Effector memory CD8-positive, alpha-beta T cell (primary cell): ENCODE measurements around the gene AGFG2.
"Not testable (repeated sequence)": the region's sequence is repeated elsewhere in the genome, so short reads cannot be mapped to it uniquely, and the experiment has no call there.

ENCODE experiments used
- ATAC-seq: fragments of 150-1000 bp; cut with Tn5 transposase; replicated peaks from 2 replicates; pipeline ENCODE4 v1.10.0; 2021; ENCODE audit warnings: mild to moderate bottlenecking, moderate library complexity
- DNase-seq, 3 experiments: peaks; one replicate each; pipeline ENCODE4 v3.0.0; 2021
- H3K27ac Mint-ChIP-seq, 2 donors: one replicate each; pipeline ENCODE4 v1.8.0; 2022; ENCODE audit warnings: mild to moderate bottlenecking in 2 of 2, mixed read lengths in 2 of 2, moderate library complexity in 2 of 2
- H3K27me3 Mint-ChIP-seq, 2 donors: one replicate each; pipeline ENCODE4 v1.8.0; 2022; ENCODE audit warnings: mixed read lengths in 2 of 2
- H3K36me3 Mint-ChIP-seq: one replicate; pipeline ENCODE4 v1.8.0; 2022; ENCODE audit warnings: mild to moderate bottlenecking, moderate library complexity, mixed read lengths; ENCODE audit not compliant: insufficient read depth
- H3K4me1 Mint-ChIP-seq, 2 donors: one replicate each; pipeline ENCODE4 v1.8.0; 2022; ENCODE audit warnings: low read depth in 2 of 2, mixed read lengths in 2 of 2
- H3K4me3 Mint-ChIP-seq, 2 donors: one replicate each; pipeline ENCODE4 v1.8.0; 2022; ENCODE audit warnings: mild to moderate bottlenecking in 2 of 2, mixed read lengths in 2 of 2, moderate library complexity in 2 of 2
- H3K9me3 Mint-ChIP-seq, 2 donors: one replicate each; pipeline ENCODE4 v1.8.0; 2022; ENCODE audit warnings: mixed read lengths in 2 of 2

AGFG2 gene

GRCh38 chr7:100532165-100533022 lies 6.6 kb upstream of the AGFG2 start:
- no peak for ATAC-seq
- no peaks in the 10 kb centered on the region for H3K9me3 Mint-ChIP-seq
- H3K27ac Mint-ChIP-seq: no peak overlapping the region
- DNase-seq: no peak
- H3K4me3 Mint-ChIP-seq: no peak overlapping the region
- no peaks in the 10 kb centered on the region for H3K27me3 Mint-ChIP-seq
- H3K36me3 Mint-ChIP-seq: no peaks in the 10 kb centered on the region
- no peaks in the 10 kb centered on the region for H3K4me1 Mint-ChIP-seq

GRCh38 chr7:100535982-100536381 lies 3.0 kb upstream of the AGFG2 start:
- not testable (repeated sequence) for H3K9me3 Mint-ChIP-seq, H3K36me3 Mint-ChIP-seq, ATAC-seq, H3K27me3 Mint-ChIP-seq, H3K27ac Mint-ChIP-seq, DNase-seq, H3K4me3 Mint-ChIP-seq
- H3K4me1 Mint-ChIP-seq: peaks cover 17 to 18% of the 10 kb centered on the region in 2 donors

- ATAC-seq, H3K4me3 Mint-ChIP-seq, H3K36me3 Mint-ChIP-seq, H3K27ac Mint-ChIP-seq, H3K27me3 Mint-ChIP-seq, H3K9me3 Mint-ChIP-seq, DNase-seq: not testable (repeated sequence)
- H3K4me1 Mint-ChIP-seq: peaks cover 24 to 25% of the 10 kb centered on the region in 2 donors
Observed at GRCh38 chr7:100536695-100537094, 2.3 kb upstream of the AGFG2 start.

GRCh38 chr7:100538348-100538653 lies 702 bp upstream of the AGFG2 start:
- DNase-seq (no peak), ATAC-seq (no peak)
- Mint-ChIP-seq H3K4me3 (peak overlapping the region; percentile 91 to 92), H3K4me1 (peaks cover 38% of the 10 kb centered on the region in 2 donors), H3K27ac (peak overlapping the region; percentile 58 to 82), H3K27me3 (no peaks in the 10 kb centered on the region), H3K9me3 (no peaks in the 10 kb centered on the region), H3K36me3 (peaks cover 9% of the 10 kb centered on the region)

- Mint-ChIP-seq H3K36me3 (peaks cover 9% of the 10 kb centered on the region), H3K27me3 (no peaks in the 10 kb centered on the region), H3K4me3 (peak overlapping the region; percentile 91 to 92), H3K4me1 (peaks cover 50% of the 10 kb centered on the region in 2 donors), H3K27ac (peak overlapping the region; percentile 58 to 82), H3K9me3 (no peaks in the 10 kb centered on the region)
- ATAC-seq (no peak), DNase-seq (no peak)
Observed at GRCh38 chr7:100539436-100540006, 518 bp downstream of the AGFG2 start.

GRCh38 chr7:100540073-100540723 lies 1.2 kb downstream of the AGFG2 start:
- H3K27me3 Mint-ChIP-seq: no peaks in the 10 kb centered on the region
- ATAC-seq (no peak), DNase-seq (no peak)
- H3K4me1 Mint-ChIP-seq: peaks cover 57% of the 10 kb centered on the region in 2 donors
- peak overlapping the region in 1 of 2 donors; percentile 58 for H3K27ac Mint-ChIP-seq
- peak overlapping the region; percentile 91 to 92 for H3K4me3 Mint-ChIP-seq
- H3K36me3 Mint-ChIP-seq: peaks cover 9% of the 10 kb centered on the region
- no peaks in the 10 kb centered on the region for H3K9me3 Mint-ChIP-seq

- H3K4me1 Mint-ChIP-seq: peaks cover 68% of the 10 kb centered on the region in 2 donors
- H3K36me3 Mint-ChIP-seq, ATAC-seq, DNase-seq, H3K9me3 Mint-ChIP-seq, H3K27me3 Mint-ChIP-seq: not testable (repeated sequence)
- peak overlapping the region; percentile 91 to 92 for H3K4me3 Mint-ChIP-seq
- peak overlapping the region; percentile 70 to 93 for H3K27ac Mint-ChIP-seq
Observed at GRCh38 chr7:100541309-100541708, 2.3 kb downstream of the AGFG2 start.

- Mint-ChIP-seq H3K4me3 (peak overlapping the region; percentile 91 to 92), H3K36me3 (peaks cover 6% of the 10 kb centered on the region), H3K4me1 (peaks cover 79 to 83% of the 10 kb centered on the region in 2 donors), H3K27me3 (no peaks in the 10 kb centered on the region), H3K27ac (peak overlapping the region; percentile 93 to 95), H3K9me3 (no peaks in the 10 kb centered on the region)
- DNase-seq: no peak
- no peak for ATAC-seq
Observed at GRCh38 chr7:100543586-100543985, 4.6 kb downstream of the AGFG2 start.

GRCh38 chr7:100544386-100544785 lies 5.4 kb downstream of the AGFG2 start:
- no peak for DNase-seq
- peaks cover 81 to 83% of the 10 kb centered on the region in 2 donors for H3K4me1 Mint-ChIP-seq
- H3K27ac Mint-ChIP-seq: peak overlapping the region; percentile 93 to 95
- peaks cover 5% of the 10 kb centered on the region for H3K36me3 Mint-ChIP-seq
- H3K9me3 Mint-ChIP-seq: no peaks in the 10 kb centered on the region
- no peaks in the 10 kb centered on the region for H3K27me3 Mint-ChIP-seq
- no peak for ATAC-seq
- peak overlapping the region; percentile 91 to 92 for H3K4me3 Mint-ChIP-seq

GRCh38 chr7:100544967-100545359 lies 6.0 kb downstream of the AGFG2 start:
- ATAC-seq (no peak), DNase-seq (no peak)
- Mint-ChIP-seq H3K27ac (peak overlapping the region; percentile 93 to 95), H3K4me1 (peaks cover 81 to 82% of the 10 kb centered on the region in 2 donors), H3K36me3 (peaks cover 9% of the 10 kb centered on the region), H3K9me3 (no peaks in the 10 kb centered on the region), H3K27me3 (no peaks in the 10 kb centered on the region), H3K4me3 (peak overlapping the region; percentile 91 to 92)

- Mint-ChIP-seq H3K27ac (peak overlapping the region; percentile 93 to 95), H3K4me3 (peak overlapping the region; percentile 91 to 92), H3K36me3 (peaks cover 15% of the 10 kb centered on the region)
Observed at GRCh38 chr7:100545360-100546128, 6.5 kb downstream of the AGFG2 start.

GRCh38 chr7:100546129-100546925 lies 7.3 kb downstream of the AGFG2 start:
- Mint-ChIP-seq H3K36me3 (peaks cover 21% of the 10 kb centered on the region), H3K4me1 (peaks cover 79 to 85% of the 10 kb centered on the region in 2 donors), H3K27ac (peak overlapping the region; percentile 93 to 95), H3K9me3 (no peaks in the 10 kb centered on the region), H3K4me3 (peak overlapping the region; percentile 91 to 92), H3K27me3 (no peaks in the 10 kb centered on the region)
- ATAC-seq (peak; percentile 82), DNase-seq (peak; percentile 36 to 45 (median 42))

More at GRCh38 chr7:100545360-100546128, 6.5 kb downstream of the AGFG2 start:
- ATAC-seq (peak; percentile 54), DNase-seq (no peak)
- H3K27me3 Mint-ChIP-seq: no peaks in the 10 kb centered on the region
- H3K9me3 Mint-ChIP-seq: no peaks in the 10 kb centered on the region
- H3K4me1 Mint-ChIP-seq: peaks cover 82 to 87% of the 10 kb centered on the region in 2 donors
